Erythroblast (primary cell): Measurements from ENCODE around the gene METTL2A.
"Not testable (repeated sequence)": the region's sequence is repeated elsewhere in the genome, so short reads cannot be mapped to it uniquely, and the experiment has no call there.

ENCODE experiments used
- DNase-seq, 2 experiments: peaks; one replicate each; lab custom pipeline; 2025; lab: John Stamatoyannopoulos, UW
- GATA1 ChIP-seq: IDR thresholded peaks from 2 replicates; pipeline ENCODE4 v1.6.1; 2011; ENCODE audit warnings: low read depth, mild to moderate bottlenecking, control low read depth, low read length, moderate library complexity
- POLR2A ChIP-seq: IDR thresholded peaks from 2 replicates; pipeline ENCODE4 v1.6.1; 2011; ENCODE audit warnings: mild to moderate bottlenecking, low read length

Gene METTL2A, protein sequence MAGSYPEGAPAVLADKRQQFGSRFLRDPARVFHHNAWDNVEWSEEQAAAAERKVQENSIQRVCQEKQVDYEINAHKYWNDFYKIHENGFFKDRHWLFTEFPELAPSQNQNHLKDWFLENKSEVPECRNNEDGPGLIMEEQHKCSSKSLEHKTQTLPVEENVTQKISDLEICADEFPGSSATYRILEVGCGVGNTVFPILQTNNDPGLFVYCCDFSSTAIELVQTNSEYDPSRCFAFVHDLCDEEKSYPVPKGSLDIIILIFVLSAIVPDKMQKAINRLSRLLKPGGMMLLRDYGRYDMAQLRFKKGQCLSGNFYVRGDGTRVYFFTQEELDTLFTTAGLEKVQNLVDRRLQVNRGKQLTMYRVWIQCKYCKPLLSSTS

DNA sequence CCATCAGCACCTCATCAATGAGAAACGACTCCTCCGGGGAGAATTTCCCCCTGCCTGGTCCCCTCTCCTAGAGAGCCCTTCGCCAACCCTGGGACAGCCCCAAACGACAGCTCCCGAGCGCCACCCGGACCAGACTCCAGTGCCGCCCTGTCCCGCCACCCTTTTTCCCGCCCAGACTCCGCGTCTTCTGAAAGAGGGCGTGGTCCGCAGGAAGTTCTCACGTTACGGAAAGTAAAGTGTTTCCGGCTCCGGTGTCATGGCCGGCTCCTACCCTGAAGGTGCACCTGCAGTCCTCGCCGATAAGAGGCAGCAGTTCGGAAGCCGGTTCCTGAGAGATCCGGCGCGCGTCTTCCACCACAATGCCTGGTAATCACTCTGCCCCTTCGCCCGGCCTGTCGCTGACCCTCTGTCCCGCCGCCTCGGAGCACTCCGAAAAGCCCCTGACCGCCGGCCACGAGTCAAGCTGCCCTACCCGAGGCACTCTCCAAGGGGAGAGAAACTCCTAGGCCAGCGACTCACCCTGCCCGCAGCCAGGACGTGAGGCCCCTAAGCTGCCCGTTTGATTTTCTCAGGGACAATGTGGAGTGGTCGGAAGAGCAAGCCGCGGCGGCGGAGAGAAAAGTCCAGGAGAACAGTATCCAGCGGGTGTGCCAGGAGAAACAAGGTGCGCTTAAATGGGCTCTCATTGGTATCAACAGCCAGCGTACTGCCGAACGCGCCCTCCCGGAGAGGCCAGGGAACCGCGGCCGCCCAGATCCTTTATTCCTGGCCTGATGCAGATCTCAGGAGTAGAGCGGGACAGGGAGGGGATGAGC, at the start of gene METTL2A:
TSS of gene METTL2A (plus strand) at position 251 of the 815 bp plus-strand sequence. CDS start at position 257, 6 bp downstream.
- TF ChIP-seq POLR2A: peak; percentile 84
- peak; percentile 93 to 95 for DNase-seq

DNA sequence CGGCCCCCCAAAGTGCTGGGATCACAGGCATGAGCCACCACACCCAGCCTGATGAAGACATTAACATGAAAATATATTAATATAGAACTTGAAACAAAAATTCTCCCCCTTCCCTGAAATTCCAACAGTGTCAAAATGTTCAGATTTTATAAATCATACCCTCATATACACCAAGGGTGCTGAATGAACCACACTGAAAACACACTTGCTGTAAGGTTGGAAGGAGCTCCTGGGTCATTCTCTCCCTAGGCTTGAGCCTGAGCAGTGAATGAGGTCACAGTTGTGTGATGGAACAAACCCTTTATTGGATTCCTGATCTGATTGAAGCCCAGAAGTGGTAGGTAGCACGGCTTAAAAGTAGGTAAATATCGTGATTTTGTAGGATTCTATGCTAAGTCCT, 43.4 kb upstream of the METTL2A start, which contains the start of gene EFCAB3:
TSS of gene EFCAB3 (plus strand) at position 301 of the 400 bp plus-strand sequence. CDS start 2,427 bp downstream, outside the sequence.
- DNase-seq: no peak
- TF ChIP-seq POLR2A: no peak
- TF ChIP-seq GATA1: no peak

DNA sequence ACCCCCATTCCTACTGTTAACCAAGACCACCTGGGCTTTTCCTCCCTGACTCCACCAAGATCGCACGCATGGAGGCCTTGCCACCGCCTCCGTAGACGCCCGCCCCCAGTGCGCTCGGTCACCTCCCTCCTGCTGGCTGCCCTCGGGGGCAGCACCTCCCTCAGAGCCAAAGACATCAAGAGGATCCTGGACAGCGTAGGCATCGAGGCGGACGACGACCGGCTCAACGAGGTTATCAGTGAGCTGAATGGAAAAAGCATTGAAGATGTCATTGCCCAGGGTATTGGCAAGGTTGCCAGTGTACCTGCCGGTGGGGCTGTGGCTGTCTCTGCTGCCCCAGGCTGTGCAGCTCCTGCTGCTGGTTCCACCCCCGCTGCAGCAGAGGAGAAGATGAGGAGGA, 42.1 kb upstream of the METTL2A start:
- TF ChIP-seq POLR2A (no peak), GATA1 (no peak)
- no peak for DNase-seq

DNA sequence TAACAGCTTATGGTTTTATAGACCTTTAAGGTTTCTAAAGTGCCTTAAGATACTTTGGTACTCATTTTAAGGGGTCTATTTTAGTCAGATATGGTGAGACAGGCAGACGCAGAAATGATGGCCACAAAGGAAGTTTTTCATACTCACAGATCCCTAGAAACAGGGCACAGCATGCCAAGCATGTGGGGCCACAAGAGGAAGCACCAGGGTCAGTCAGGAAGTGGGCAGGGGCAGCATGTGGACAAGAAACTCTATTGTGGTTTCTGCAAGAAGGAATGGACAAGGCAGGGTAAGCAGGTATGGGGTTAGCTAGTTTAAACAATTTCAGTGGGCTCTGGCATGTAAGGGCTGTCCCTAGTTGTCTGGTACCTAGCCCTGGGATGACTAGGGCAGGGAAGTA, 34.8 kb upstream of the METTL2A start:
- TF ChIP-seq POLR2A: no peak
- TF ChIP-seq GATA1: no peak
- DNase-seq: no peak

DNA sequence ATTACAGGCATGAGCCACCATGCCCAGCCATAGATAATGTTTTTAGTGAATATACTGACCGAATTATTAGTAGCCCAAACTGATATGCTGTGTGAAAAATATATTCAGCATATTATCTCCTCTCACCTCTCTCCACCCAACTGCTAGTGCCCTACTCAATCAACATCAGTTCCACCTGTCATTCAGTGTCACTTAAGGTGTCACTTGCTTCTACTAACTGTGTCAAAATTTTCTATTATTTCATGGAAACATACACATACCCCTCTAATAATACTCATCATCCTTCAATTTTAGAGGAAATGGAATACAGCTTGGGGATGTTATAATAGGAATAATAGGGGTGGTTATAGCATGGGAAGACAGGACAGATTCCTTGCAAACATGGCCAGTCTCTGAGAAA, 30.8 kb upstream of the METTL2A start:
- no peak for DNase-seq
- no peak for TF ChIP-seq POLR2A
- TF ChIP-seq GATA1: no peak

DNA sequence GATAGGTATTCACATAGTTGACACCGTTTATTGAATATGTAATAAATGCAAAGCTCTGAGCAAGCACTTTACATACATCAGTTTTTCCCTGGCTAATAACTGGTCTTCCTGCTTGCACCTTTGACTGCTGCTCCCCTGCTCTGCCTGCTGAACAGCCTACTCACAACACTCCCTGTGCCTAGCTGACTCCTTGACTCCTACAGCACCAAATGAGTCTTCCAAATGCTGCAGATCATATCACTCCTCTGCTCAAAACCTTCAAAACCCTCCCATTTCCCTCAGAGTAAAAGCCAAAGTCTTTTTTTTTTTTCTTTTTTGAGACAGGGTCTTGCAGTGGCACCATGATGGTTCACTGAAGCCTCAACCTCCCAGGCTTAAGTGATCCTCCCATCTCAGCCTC, 24.8 kb upstream of the METTL2A start:
- no peak for DNase-seq
- TF ChIP-seq GATA1 (no peak), POLR2A (no peak)

DNA sequence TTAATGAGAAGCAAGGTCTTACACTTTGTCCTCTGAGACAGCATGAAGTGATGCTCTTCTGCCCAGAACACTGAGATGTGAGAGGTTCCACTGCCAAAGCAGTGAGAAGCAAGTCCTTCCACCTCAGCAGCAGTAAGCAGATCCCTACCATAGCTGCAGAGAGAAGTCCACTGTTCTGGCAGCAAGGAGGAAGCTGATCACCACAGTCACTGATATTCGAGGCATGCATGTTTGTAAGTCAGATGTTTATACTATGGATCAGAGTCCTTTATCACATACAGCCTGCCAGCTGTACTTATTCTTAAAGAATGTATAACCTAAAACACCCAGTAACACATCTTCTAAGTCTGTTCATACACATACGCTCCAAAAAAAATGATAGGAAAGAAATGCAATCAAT, 18.2 kb upstream of the METTL2A start:
- DNase-seq: no peak
- TF ChIP-seq POLR2A (no peak), GATA1 (no peak)

DNA sequence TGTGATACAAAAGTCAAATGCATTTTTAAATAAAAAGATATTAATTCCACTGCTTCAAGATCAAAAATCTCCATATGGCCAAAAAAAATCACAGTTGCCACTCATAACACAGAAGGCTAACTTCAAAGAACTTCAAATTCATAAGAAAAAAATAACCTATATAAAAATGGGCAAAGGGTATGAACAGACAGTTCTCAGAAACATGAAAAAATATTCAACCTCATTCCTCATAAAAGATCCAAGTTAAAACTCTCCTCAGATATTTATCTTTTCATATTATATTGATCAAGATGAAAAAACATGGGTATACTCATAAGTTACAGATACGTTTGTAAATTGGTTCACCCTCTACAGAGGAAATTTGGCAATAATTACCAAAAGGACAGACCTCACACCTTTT, 10.6 kb upstream of the METTL2A start:
- DNase-seq: not testable (repeated sequence)

DNA sequence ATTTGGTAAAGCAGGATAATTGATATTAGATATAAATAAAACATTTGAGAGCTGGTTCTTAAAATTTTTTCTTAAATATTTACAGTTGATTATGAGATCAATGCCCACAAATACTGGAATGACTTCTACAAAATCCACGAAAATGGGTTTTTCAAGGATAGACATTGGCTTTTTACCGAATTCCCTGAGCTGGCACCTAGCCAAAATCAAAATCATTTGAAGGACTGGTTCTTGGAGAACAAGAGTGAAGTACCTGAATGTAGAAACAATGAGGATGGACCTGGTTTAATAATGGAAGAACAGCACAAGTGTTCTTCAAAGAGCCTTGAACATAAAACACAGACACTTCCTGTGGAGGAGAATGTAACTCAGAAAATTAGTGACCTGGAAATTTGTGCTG, 2.5 kb downstream of the METTL2A start:
- not testable (repeated sequence) for DNase-seq

DNA sequence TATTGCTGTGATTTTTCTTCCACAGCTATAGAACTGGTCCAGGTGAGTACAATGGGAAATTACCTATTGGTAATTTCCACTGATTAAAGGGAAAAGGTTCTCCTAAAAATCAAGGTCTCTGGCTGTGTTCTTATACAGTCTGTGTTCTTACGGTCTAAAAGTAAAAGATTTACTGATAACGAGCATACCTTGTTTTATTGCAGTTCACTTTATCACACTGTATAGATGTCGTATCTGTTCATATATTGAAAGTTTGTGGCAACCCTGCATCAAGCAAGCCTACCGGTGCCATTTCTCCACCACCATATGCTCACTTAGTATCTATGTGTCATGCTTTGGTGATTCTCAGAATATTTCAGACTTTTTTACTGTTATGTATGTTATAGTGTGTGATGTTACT, 11.6 kb downstream of the METTL2A start:
- DNase-seq: not testable (repeated sequence)

DNA sequence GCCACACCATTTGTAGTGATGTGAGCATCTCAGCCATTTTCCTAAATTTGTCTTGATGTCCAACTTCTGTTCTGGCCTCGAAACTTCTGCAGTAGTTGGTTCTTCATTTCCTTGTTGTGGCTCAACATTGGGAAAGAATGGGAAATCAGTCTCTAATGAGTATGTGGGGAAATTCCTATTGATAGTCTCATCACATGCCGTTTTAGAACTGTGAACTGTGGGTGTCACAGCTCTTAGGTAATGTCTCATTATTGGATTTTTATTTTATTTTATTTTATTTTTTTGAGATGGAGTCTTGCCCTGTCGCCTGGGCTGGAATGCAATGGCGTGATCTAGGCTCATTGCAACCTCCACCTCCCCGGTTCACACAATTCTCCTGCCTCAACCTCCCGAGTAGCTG, 17.5 kb downstream of the METTL2A start:
- DNase-seq: not testable (repeated sequence)

DNA sequence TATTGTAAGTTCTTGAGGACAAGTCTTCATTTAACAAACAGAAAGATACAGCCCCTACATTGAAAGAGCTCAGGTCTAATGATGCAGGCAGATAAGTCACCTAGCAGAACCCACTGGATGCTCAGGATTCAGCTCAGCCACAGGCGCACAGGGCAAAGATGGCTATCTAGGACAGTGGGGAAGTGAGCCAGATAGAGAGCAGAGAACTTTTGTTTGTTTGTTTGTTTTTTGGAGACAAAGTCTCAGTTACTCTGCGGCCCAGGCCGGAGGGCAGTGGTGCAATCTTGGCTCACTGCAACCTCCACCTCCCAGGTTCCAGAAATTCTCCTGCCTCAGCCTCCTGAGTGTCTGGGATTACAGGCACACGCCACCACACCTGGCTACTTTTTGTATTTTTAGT, 20.4 kb downstream of the METTL2A start:
- DNase-seq: no peak
- TF ChIP-seq GATA1: no peak
- TF ChIP-seq POLR2A: no peak

DNA sequence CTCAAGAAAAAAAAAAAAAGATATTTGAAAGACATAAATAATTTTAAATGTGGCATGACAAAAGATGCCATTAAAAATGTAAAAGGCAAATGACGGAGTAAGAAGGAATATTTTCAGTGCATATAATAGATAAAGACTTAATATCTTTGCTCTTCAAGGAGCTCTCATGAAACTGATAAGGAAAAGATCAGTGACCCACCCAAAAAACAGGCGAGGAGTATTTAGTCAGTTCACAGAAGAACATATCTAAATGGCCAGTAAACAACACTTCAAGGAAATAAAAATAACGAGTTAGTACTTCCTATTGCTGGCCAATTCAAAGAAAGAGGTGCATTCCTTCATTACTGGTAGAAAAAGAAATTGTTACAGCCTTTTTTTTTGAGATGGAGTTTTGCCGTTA, 22.1 kb downstream of the METTL2A start:
- DNase-seq: peak; percentile 54 to 76

DNA sequence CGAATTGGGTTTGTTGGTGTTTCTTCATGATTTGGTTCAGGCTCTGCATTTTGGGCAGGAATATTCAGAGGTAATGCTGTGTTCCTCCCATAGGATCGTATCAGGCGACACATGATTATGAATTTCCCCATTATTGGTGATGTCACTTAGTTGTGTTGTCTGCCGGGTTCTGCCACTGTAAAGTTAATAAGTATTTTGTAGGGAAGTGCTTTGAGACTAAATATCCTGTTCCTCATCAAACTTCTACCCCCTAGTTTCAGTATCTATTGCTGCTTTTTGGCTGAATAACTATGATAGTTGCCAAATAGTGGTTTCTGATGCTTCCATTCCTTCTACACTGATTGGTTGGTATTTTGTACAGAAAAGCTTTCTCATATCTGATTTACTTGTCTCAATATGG, 28.5 kb downstream of the METTL2A start:
- DNase-seq: not testable (repeated sequence)

DNA sequence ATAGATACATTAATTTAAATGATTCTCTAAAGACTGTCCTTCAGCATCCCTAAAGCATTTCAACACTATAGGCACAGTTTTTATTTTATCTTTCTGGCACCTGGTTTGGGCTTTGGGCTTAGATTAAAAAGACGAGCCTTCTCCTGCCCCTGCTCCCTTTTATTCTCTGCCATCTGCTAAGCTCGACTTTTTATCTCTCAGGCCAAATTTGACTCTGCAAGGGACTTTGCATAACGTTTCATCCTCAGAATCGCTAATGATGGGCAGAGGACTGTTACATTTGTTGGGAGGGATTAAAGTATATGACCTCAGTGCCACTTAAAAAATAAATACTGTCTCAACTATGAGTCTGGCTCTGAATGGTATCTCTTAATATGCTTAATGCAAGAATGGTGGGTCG, 29.3 kb downstream of the METTL2A start:
- DNase-seq: not testable (repeated sequence)

DNA sequence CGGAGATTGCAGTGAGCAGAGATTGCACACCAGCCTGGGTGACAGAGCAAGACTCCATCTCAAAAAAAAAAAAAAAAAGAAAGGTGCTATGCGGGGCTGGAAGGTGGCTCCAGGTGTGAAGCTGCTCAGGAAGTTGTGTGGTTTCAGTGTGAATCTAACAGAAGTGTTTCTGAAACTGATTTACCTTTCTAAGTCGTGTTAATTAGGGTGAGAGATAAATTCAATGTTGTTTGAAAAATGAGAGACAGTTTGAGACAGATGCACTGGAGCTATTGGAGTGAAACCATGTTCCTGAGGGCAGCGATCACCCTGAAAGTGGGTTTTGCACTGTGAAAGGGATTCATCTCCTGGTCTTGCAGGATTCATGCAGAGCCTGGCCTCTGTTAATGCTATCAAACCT, 30.0 kb downstream of the METTL2A start:
- not testable (repeated sequence) for DNase-seq

DNA sequence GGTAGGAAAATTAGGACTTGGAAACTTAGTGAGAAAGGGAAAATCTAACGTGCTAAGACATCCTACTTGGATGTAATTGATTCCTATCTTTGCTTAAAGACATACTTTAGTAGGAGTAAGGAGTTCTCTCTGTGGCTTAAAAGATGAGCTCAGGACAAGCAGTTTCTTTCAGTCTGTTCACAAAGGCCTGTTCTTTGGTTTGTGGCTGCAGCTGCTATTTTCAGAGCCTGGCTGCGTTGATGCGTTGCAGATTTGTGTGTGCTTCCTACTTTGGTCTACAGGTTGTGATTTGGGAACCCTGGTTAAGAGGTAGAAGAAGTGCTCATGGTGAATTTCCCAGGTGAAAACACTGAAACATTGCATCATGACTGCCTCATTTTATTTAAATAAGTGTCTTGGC, 30.4 kb downstream of the METTL2A start:
- DNase-seq: not testable (repeated sequence)
